IPS DF 6.9 (cell line): ENCODE data around the gene TM4SF1.

Experiments
- DNase-seq: peaks from one replicate; pipeline ENCODE4 v3.0.0-alpha.2; 2013; ENCODE audit warnings: low read depth, low spot score
- H3K27ac ChIP-seq: one replicate; pipeline ENCODE4 v1.5.1; 2013; ENCODE audit warnings: low read length, control low read depth
- H3K27me3 ChIP-seq: 2 replicates; pipeline ENCODE4 v1.6.1; 2013; ENCODE audit warnings: mild to moderate bottlenecking, low read length; ENCODE audit not compliant: control insufficient read depth, insufficient read depth
- H3K36me3 ChIP-seq: 2 replicates; pipeline ENCODE4 v1.6.1; 2013; ENCODE audit warnings: low read length; ENCODE audit not compliant: control insufficient read depth, insufficient read depth
- H3K4me1 ChIP-seq: 2 replicates; pipeline ENCODE4 v1.6.1; 2013; ENCODE audit warnings: low read length; ENCODE audit not compliant: control insufficient read depth, insufficient read depth
- H3K4me3 ChIP-seq: 2 replicates; pipeline ENCODE4 v1.5.1; 2013; ENCODE audit warnings: mild to moderate bottlenecking, low read length
- H3K9me3 ChIP-seq: 2 replicates; pipeline ENCODE4 v1.6.1; 2013; ENCODE audit warnings: low read length, inconsistent platforms; ENCODE audit not compliant: control insufficient read depth, insufficient read depth
- WGBS: extraction: QIAGEN DNeasy Blood & Tissue Kit; methylation state at CpG from one replicate; pipeline ENCODE4 v1.1.7; 2013; ENCODE audit warnings: mixed read lengths, missing lambda C conversion rate; ENCODE audit not compliant: insufficient read length, insufficient coverage; 5-methylcytosine and 5-hydroxymethylcytosine counted together

TM4SF1 gene, protein sequence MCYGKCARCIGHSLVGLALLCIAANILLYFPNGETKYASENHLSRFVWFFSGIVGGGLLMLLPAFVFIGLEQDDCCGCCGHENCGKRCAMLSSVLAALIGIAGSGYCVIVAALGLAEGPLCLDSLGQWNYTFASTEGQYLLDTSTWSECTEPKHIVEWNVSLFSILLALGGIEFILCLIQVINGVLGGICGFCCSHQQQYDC

DNA sequence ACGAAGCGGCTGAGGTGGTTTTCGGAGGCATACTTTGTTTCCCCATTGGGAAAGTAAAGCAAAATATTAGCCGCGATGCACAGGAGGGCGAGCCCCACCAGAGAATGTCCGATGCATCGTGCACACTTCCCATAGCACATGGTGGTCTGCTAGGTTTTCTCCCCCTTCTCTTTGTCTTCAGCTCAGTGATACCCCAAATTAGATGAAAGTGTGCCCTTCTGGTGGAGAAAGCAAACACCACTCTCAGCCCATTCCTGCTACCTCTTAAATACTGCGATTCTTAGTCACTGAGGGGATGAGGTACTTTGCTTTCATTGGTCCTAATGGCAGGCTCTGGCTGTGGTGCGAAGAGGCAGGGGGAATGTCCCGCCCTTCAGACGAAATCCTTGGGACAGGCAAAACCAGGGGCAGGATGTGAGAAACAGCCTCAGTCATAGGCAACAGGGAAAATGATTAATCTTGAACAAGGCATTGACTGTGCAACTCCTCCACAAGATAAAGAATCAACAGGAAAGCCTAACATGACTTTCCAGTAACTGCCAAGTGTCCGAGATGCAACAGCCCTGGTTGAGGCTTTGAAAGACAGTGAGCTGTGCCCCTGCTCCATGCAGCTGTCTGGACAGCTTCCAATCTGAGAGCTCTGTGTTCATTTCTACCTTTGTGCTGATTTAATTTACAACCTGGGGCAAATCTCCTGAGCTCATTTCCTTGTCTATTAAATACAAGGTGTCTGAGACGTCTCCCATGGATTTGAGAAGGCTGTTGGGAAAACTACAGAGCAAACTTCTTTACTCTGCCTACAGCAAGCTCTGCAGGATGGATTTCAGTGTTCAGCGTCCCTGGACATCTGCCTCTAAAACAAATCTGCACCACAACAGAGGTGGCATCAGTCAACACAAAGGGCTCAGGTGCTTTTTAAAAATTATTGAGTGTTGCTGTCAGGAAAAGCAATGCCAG, at the start of gene TM4SF1:
TSS of gene TM4SF1 (minus strand) at position 242 of the 957 bp plus-strand sequence. CDS start at position 140, 102 bp downstream.
- H3K27ac ChIP-seq, result no peak within 1 kb of the TSS
- peaks cover 3% of the 10 kb centered on the region; the same call in 1 of the 2 replicates for H3K4me1 ChIP-seq
- no peaks in the 10 kb centered on the region for H3K9me3 ChIP-seq
- H3K4me3 ChIP-seq, result no peak within 1 kb of the TSS
- WGBS, result no CpG with 5 or more reads among the region's 15 CpGs
- no peaks in the 10 kb centered on the region for H3K36me3 ChIP-seq
- H3K27me3 ChIP-seq, result no peaks in the 10 kb centered on the region
- no peak for DNase-seq

GRCh38 chr3:149426325-149426724, 48.9 kb upstream of the TM4SF1 start:
- Histone ChIP-seq H3K27me3 (no peaks in the 10 kb centered on the region), H3K27ac (no peak overlapping the region), H3K9me3 (no peaks in the 10 kb centered on the region), H3K4me1 (no peaks in the 10 kb centered on the region), H3K36me3 (no peaks in the 10 kb centered on the region), H3K4me3 (no peak overlapping the region)
- WGBS, result no CpG with 5 or more reads among the region's 2 CpGs
- DNase-seq, result no peak

- Histone ChIP-seq H3K27me3 (no peaks in the 10 kb centered on the region), H3K4me1 (no peaks in the 10 kb centered on the region), H3K27ac (no peak overlapping the region), H3K9me3 (no peaks in the 10 kb centered on the region), H3K36me3 (no peaks in the 10 kb centered on the region), H3K4me3 (no peak overlapping the region)
- no CpG with 5 or more reads among the region's 2 CpGs for WGBS
- DNase-seq, result no peak
Observed at GRCh38 chr3:149424918-149425317, 47.5 kb upstream of the TM4SF1 start.

DNA sequence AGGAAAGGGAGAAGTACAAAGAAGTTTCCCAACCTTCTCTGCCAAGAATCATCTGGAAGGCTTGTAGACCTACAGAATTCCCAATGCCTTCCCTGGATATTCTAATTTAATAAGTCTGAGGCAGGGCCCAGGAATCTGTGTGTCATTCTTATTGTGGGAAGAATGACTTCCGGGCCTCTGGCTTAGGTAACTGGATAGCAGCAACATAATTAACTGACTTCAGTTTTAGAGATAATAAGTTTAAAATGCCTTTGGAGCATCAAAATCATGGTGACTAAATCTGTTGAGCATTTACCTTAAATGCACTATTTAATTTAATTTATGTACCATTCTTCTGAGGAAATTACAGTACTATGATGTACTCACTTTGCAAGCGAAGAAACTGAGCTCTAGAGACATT, 44.3 kb upstream of the TM4SF1 start:
- Histone ChIP-seq H3K4me1 (no peaks in the 10 kb centered on the region), H3K27me3 (no peaks in the 10 kb centered on the region), H3K27ac (no peak overlapping the region), H3K36me3 (no peaks in the 10 kb centered on the region), H3K4me3 (no peak overlapping the region), H3K9me3 (no peaks in the 10 kb centered on the region)
- DNase-seq, result no peak
- WGBS, result no CpG with 5 or more reads among the region's 2 CpGs

DNA sequence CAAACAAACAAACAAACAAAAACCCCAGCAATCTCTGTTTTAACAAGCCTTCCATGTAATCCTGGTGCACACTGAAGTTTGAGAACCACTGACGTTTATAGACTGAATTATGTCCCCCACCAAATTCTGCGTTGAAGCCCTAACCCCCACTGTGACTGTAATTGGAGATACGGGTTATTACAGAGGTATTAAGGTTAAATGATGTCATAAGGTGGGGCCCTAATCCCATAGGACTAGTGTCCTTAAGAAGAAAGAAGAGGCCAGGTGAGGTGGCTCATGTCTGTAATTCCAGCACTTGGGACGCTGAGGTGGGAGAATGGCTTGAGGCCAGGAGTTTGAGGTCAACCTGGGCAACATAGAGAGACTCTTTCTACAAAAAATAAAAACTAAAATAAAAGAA, 42.4 kb upstream of the TM4SF1 start:
- Histone ChIP-seq H3K4me1 (no peaks in the 10 kb centered on the region), H3K4me3 (no peak overlapping the region), H3K27me3 (no peaks in the 10 kb centered on the region), H3K36me3 (no peaks in the 10 kb centered on the region), H3K9me3 (no peaks in the 10 kb centered on the region), H3K27ac (no peak overlapping the region)
- WGBS, result no CpG with 5 or more reads among the region's 4 CpGs
- no peak for DNase-seq

DNA sequence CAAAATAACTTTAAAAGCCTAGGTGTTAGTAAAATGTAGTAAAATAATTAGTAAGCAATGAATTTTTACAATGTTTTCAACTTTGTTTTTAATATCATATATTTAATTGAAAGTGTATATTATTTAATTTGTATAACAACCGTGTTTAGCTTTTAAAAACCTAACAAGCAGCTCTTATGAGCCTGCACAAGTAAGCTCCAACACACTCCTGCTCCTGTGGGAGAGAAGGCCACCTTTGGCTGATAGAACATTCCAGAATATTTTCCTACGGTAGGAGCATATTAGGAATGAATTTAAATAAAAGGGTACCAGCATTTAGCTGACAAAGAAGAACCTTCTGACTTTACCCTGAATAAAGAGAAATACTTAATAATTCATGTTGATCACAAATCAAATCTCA, 40.3 kb upstream of the TM4SF1 start:
- DNase-seq, result no peak
- Histone ChIP-seq H3K27ac (no peak overlapping the region), H3K36me3 (no peaks in the 10 kb centered on the region), H3K4me1 (no peaks in the 10 kb centered on the region), H3K27me3 (no peaks in the 10 kb centered on the region), H3K4me3 (no peak overlapping the region), H3K9me3 (no peaks in the 10 kb centered on the region)
- WGBS, result no CpG with 5 or more reads among the region's 2 CpGs

DNA sequence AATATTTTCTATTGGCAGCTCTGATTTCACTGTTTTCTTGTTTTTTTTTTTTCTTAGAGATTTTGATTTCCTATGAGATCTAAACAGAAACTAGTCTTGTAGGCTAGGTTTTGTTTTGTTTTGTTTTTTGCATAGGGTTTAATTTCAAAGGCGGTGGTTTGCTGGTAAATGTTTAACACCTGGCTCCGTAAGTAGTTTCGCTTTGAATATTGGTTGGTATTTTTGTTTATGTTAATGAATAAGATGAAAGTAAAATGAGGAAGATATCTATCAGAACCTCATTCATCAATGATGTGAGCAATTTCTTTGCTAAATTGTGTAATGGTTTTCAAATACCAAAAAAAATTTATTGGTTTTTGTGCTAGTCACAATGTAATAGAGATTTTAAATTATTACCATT, 39.7 kb upstream of the TM4SF1 start:
- no peak overlapping the region for H3K4me3 ChIP-seq
- H3K9me3 ChIP-seq, result no peaks in the 10 kb centered on the region
- H3K27ac ChIP-seq, result no peak overlapping the region
- no peak for DNase-seq
- no peaks in the 10 kb centered on the region for H3K36me3 ChIP-seq
- WGBS, result 100% methylated on average over 2 of the region's 3 CpGs
- H3K4me1 ChIP-seq, result no peaks in the 10 kb centered on the region
- no peaks in the 10 kb centered on the region for H3K27me3 ChIP-seq

- no peaks in the 10 kb centered on the region for H3K36me3 ChIP-seq
- no peaks in the 10 kb centered on the region for H3K27me3 ChIP-seq
- no peaks in the 10 kb centered on the region for H3K4me1 ChIP-seq
- H3K27ac ChIP-seq, result no peak overlapping the region
- no peaks in the 10 kb centered on the region for H3K9me3 ChIP-seq
- no peak for DNase-seq
- H3K4me3 ChIP-seq, result no peak overlapping the region
- WGBS, result no CpG with 5 or more reads among the region's 2 CpGs
Observed at GRCh38 chr3:149415484-149415883, 38.0 kb upstream of the TM4SF1 start.

- DNase-seq, result no peak
- Histone ChIP-seq H3K4me1 (no peaks in the 10 kb centered on the region), H3K4me3 (no peak overlapping the region), H3K36me3 (no peaks in the 10 kb centered on the region), H3K9me3 (no peaks in the 10 kb centered on the region), H3K27me3 (no peaks in the 10 kb centered on the region), H3K27ac (no peak overlapping the region)
- no CpG with 5 or more reads among the region's 1 CpG for WGBS
Observed at GRCh38 chr3:149414557-149415231, 37.2 kb upstream of the TM4SF1 start.

DNA sequence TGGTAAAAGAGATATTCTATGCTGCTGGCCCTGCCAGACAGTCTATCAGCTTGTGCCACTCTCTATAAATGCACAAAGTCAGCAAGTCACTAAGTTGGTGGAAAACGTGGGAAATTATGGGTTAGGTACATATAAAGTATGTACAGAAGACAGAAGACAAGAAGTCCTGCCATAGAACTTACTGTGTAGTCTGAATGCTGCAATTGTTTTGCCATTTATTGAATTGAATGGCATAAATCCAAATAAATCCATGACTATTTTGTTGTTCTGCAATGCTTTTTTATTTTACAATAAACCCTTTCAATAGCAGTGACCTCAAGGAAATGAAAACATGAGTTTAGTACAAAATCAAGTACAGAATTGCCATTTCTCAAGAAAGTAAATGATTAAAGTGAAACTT, 34.1 kb upstream of the TM4SF1 start:
- no CpG with 5 or more reads among the region's 1 CpG for WGBS
- H3K4me3 ChIP-seq, result no peak overlapping the region
- H3K4me1 ChIP-seq, result no peaks in the 10 kb centered on the region
- no peak for DNase-seq
- H3K36me3 ChIP-seq, result no peaks in the 10 kb centered on the region
- H3K27me3 ChIP-seq, result no peaks in the 10 kb centered on the region
- no peaks in the 10 kb centered on the region for H3K9me3 ChIP-seq
- H3K27ac ChIP-seq, result no peak overlapping the region
